Activated CD8-positive, alpha-beta memory T cell treated with anti-CD3 and anti-CD28 coated beads for 48 hours (primary cell): Measurements from ENCODE around the gene SLC25A13.
"Not testable (repeated sequence)": the region's sequence is repeated elsewhere in the genome, so short reads cannot be mapped to it uniquely, and the experiment has no call there.

ENCODE experiments used
- DNase-seq, 3 experiments: peaks; one replicate each; pipeline ENCODE4 v3.0.0-alpha.2; 2020; ENCODE audit warnings: low read depth in 2 of 3, low spot score in 2 of 3

The SLC25A13 gene

GRCh38 chr7:96173781-96174180, 148.1 kb downstream of the SLC25A13 start:
- no peak for DNase-seq

DNA sequence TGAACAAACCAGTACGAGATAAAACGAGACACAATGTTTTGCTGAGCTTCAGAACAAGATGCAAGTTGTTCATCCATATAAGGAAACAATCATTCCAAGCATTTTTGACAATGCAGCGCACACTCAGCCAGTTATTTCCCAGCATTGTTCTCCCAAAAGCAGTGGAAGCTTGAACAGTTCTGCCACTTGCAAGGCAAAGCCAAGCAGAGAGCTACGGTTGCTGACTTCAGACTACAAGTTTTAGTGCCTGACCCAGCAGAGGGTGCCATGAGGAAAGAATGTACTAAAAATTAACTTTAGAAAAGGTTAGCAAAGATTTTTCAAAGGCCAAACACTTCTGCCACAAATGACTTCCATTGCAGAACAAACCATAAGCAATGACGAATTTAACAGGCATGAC, 152.5 kb downstream of the SLC25A13 start:
- DNase-seq, result no peak

GRCh38 chr7:96167424-96167823, 154.5 kb downstream of the SLC25A13 start:
- no peak for DNase-seq

DNA sequence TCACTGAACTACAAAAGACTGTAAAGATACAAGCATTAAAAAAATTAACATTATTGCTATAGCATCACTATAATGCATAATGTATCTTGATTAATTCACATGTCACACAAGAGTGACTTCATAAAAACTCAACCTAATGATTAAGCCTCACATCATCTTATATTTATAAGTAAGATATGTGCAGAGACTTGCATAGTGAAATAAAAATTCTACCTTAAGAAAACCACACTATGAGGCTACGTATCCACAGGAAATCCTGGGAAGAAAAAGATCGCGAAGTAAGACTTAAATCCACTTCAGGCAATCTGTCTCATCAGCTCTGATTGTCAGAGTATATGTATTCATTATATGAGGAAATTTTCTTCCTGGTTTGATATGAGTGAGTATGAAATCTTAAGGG, 160.0 kb downstream of the SLC25A13 start:
- DNase-seq, result no peak

DNA sequence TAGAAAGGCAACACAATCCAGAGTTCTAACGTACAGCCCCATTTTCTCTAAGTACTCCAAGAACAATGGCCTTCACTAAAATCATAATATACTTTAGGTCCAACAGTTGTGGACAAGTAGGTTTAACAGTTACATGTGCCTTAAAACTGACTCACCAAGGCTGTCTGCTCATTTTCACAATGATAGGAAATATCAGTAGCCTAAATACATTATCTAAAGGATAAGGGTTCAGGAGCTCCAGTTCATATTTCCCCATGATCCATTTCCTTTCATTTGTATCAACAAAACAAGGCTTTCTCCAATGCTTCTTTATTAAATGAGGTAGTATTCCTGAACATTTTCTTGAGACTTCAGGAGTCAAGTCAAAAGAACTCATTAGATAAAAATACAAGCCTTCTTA, 164.0 kb downstream of the SLC25A13 start:
- DNase-seq, result no peak

DNA sequence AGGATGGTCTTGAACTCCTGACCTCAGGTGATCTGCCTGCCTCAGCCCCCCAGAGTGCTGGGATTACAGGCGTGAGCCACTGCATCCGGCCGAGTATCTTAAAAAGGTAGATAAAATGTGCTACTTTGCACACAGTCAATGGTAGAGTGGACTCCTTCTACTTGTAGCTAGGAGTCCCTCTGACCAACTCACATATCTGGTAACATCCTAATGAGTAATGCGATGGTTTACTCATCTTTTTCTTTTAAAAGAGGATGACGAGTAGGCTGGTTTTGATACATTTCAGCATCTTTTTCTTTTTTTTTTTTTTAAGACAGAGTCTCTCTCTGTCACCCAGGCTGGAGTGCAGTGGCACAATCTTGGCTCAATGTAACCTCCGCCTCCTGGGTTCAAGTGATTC, 167.4 kb downstream of the SLC25A13 start:
- not testable (repeated sequence) for DNase-seq

DNA sequence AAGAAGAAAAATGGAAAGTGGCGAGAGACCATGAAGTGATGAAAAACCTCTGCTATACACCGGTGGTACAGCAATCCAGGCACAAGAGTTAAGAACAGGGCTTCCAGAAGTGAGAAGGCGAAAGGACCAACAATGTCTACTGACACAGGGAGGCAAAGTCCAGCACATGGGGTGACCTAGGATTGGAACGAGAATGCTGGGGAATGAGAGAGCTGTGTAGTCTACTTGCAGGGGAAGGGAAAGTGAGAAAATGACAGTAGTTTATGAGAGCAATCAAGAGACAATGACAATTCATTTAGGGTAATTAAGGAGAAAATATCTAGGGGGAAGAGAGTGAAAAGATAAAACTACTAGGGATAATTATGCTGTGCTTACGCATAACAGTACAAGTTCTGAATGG, 169.2 kb downstream of the SLC25A13 start:
- DNase-seq, result no peak

- no peak for DNase-seq
These were observed 170.0 kb downstream of the SLC25A13 start for GRCh38 chr7:96151889-96152288.

- no peak for DNase-seq
These were observed 177.7 kb downstream of the SLC25A13 start for GRCh38 chr7:96144260-96144526.

DNA sequence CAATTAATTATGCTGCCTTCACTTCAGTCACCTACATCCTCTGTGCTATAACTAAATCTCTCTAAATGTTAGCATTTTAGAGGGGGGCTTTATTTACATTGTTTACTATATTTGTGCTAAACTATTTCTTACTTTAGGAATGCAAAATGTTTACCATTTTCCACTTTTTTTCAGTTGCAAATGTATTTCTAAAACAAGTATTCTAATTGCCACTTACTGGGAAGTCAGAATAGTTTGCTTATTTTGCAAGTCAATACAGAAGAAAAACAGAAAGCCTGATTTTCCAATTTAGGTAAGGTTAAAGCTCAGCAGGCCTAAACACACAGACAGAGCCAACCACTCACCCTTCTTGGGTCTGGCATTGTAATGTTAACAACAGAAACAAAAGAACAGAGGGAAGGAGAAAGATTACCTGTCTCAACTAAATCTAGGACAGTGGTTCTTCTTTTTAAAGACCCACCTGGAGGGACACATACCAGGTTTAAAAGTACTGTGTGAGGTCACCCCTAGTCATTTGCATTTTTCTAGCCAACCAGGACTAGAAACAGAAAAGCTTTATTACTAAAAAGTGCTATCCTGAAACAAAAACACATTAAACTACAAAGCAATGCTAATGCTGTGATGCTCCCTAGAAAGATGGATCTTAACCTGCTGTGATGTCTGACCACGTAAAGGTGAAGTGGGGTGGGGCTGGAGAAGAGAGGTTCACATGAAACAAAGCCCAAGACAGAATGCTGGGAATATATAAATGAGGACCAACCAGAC, 178.2 kb downstream of the SLC25A13 start:
- DNase-seq, result no peak

DNA sequence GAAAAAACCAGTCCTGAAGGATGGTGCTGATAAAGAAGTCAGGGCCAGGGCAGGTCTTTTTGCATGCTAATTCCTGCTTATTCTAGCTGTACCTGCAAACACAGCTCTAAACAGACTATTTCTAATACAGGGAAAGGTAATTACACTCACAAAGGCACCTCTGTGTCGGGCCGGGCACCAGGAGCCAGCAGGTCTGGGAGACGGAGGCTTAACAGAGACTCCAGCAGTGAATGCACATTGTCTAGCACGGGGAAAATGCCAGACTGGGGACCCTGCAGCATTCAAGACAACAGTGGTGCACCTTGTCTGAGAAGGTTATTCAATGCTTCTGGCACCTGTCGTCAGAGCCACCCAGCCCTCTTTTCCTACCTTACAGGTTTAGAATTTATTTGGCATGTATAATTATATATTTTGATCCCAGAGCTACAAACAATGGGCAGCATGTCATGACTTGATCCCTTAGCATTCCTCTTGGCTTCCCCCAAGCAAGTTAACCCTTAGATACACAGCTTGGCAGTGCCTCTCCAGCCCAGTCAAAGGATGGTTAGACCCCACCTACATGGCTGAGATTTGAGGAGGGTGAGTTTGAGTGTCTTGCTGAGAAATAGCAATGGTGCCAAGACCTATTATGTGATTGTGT, 185.2 kb downstream of the SLC25A13 start:
- DNase-seq, result no peak

- DNase-seq, result no peak
These were observed 186.7 kb downstream of the SLC25A13 start for GRCh38 chr7:96135241-96135640.

DNA sequence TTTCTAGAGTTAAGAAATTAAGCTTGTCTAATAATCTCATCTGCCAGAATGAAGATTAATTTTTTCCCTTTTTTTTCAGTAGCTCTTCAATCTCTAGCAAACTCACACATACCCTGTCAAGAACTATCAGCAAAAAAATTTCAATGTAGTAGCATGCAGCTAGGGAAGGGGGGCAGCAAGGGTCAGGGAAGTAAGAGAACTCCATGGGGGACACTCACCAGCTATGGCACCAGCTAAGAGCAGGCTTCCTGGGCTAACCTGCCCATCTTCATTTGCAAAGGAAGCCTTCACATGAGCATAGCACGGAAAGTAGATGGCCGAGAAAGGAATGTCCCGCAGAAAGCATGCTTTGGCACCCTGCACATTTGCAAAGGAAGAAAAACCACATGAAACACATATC, 190.4 kb downstream of the SLC25A13 start:
- DNase-seq, result no peak

- no peak for DNase-seq
These were observed 194.2 kb downstream of the SLC25A13 start for GRCh38 chr7:96127746-96128145.

GRCh38 chr7:96126382-96126781, 195.5 kb downstream of the SLC25A13 start:
- no peak for DNase-seq

DNA sequence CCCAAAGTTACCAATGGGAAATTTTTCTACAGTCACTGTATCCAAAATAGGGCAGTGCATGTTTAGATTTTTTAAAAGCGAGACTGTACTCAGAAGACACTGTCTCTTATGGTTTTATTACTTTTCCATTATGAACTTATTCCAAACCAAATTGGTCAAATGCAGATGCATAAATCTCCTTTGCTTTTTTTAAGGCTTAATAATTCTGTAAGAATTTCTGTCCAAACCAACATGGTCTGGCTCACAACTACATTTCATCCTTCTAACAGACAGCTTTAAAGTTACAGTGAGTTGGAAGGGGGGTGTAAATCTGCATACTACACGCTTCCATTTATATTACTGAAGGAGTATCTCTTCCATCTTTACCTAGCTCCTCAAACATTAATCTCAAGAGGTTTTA, 199.2 kb downstream of the SLC25A13 start:
- DNase-seq, result no peak

DNA sequence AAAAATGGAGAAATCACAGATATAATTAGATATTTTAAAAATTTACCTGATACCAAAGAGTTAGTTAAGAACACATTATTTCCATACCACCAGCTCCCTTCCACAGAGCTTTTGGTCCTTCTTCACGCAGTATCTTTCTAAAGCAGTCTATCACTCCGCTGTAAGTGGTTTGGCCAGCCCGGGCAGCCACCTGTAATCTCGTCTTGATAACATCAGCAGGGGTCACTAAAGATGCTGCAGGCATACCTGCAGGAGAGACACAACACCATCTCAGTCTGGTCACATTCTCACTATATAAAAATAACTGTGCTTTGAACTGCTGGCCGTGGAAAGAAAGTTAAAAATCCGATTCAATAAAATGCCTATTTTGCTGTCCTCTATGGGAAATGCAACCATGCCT, 200.1 kb downstream of the SLC25A13 start:
- DNase-seq, result no peak

DNA sequence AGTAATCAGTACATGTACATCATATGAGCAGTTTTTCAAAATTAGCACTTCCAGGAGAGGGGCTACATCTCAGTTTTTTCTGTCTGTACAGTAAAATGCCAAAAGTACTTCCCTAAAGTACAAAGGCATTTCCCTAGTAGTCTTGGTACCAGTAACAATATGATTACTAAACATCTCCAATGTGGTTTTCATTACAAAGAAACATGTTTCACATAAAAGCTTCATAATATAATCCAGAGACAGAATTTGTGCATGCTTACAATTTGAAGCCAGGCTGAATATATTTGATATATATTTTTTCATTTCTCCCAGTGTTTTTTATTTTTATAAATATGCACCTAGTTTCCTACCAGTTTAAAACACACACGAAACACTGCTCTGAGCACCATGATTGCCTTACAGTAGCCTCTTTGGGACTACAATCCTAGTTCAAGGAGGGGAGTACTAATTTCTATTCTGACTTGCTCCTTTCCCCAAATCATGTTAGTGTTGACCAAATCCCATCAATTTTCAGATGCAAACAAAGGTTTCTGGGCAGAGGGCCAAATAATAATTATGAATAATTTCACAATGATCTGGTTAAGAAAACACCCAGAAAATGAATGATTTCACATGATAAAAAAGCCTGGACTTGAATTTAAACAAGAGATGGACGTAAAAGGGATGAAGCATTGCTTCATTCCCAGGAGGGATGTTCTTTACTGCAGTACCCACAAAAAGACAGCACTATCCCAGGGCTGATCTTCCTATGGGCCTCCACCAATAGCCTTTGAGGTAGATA, 201.3 kb downstream of the SLC25A13 start:
- DNase-seq, result no peak

- no peak for DNase-seq
These were observed 203.4 kb downstream of the SLC25A13 start for GRCh38 chr7:96118449-96119001.

GRCh38 chr7:96116173-96116572, 205.7 kb downstream of the SLC25A13 start:
- no peak for DNase-seq

DNA sequence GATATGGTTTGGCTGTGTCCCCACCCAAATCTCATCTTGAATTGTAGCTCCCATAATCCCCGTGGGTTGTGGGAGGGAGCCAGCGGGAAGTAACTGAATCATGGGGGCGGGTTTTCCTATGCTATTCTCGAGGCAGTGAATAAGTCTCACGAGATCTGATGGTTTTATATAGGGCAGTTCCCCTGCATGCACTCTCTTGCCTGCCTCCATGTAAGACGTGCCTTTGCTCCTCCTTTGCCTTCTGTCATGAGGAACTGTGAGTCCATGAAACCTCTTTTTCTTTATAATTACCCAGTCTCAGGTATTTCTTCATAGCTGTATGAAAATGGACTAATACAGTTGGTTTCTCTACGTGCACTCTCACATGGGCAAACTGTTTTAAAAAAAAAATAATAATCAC, 207.7 kb downstream of the SLC25A13 start:
- DNase-seq, result no peak

DNA sequence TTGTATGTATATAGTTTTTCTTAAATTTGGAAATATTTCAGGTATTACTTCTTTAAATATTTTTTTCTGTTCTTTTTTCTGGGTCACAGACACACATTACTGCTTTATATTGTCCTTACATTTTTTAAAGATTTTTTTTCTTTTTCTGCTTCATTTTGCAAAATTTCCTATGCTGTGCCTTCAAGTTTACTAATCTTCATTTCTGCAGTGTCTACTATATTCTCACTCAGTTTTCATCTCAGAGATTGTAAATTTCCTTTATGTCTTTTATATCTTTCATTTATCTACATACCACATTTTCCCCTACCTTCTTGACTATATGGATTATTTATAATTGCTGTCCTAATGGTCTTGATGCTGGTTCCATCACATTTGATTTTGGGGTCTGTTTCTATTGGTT, 210.5 kb downstream of the SLC25A13 start:
- DNase-seq, result no peak
